Stimulated activated naive CD4-positive, alpha-beta T cell treated with Interleukin-2 at 50 U/mL for 16 hours (primary cell): ENCODE measurements around the gene IL11.
A peak's percentile ranks its signal among the peaks of the same experiment; 100 is the strongest.

Experiments used
- DNase-seq: peaks from one replicate; lab custom pipeline; 2025; lab: John Stamatoyannopoulos, UW

IL11 gene

GRCh38 chr19:55372316-55373081 is 2.2 kb upstream of the IL11 start:
- no peak for DNase-seq

DNA sequence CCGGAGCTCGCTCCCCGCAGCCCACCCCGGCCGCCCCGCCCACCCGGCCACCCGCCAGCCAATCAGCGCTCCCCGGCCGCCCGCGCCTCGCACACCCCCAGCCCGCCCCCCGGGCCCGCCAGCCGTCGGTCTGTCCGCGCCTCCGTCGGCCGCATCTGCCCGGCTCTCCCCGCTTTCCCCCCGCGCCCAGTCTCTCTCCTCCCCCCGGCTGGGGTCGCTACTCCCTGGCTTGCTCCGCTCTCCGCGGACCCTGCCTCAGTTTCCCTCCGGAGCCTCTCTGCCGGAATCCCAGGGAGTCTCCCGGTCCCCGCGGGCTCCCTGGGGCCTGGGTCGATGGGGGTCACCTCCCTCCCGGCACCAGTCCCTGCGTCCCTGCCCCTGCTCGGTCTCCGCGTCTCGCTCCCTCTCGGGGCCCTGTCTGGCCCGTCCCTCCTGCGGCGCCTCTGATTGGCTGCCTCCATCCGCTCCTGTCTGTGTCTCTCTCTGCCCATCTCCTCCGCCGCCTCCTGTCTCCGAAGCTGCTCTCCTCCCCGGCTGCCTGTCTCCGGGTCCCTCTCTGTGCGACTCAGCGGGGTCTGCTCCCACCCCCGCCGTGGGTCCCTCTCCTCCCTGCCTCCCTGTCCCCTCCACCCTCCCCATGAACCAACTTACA is 484 bp downstream of the IL11 start:
- DNase-seq, result peak; percentile 22

GRCh38 chr19:55368701-55369563 is 1.3 kb downstream of the IL11 start:
- peak; percentile 10 for DNase-seq

DNA sequence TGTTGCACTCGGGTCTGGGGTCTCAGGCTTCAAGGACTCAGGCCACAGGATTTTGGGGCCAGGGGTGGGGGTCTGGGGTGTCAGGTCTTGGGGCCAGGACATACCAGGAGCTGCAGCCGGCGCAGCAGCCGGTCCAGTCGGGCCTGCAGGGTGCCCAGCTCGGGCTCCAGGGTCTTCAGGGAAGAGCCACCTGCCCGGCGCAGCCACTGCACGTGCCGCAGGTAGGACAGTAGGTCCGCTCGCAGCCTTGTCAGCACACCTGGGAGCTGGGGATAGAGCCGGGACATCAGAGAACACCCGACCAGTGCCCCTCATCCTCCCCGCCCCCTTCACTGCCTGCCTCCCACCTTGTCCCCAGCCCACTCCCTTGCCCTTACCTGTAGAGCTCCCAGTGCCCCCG is 2.2 kb downstream of the IL11 start:
- DNase-seq, result no peak

DNA sequence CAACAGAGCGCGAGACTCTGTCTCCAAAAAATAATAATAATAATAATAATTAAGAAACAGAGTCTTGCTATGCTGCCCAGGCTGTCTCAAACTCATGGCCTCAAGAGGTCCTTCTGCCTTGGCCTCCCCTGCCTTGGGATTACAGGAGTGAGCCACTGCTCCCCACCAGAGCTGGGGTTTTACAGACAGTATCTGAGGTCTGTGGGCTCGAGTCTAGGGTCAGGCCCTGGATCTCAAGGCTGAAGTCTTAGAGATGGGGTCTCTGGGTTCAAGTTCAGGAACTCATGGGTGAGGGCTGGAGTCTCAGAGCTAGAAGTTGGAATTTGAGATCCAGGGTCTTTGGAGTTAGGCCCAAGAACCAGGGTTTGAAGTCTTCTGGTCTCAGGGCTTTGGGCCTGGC is 3.5 kb downstream of the IL11 start:
- no peak for DNase-seq

DNA sequence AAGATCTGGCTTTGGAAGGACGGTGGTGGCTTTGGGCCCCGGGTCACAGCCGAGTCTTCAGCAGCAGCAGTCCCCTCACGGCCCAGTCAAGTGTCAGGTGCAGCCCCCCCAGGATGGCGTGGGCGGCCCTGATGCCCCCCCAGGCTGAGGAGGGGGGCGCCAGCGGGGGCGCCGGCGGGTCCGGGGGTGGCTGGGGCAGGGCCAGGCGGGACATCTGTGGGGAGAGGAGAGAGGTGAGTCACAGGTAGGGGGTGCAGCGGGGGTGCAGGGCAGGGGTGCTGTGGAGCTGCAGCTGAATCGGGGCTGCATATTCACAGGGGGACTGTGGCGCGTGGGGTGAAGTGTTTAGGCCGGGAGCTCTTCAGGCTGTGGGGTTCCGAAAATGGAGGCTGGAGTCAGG is 4.3 kb downstream of the IL11 start:
- no peak for DNase-seq

GRCh38 chr19:55365245-55365644 is 5.0 kb downstream of the IL11 start:
- DNase-seq, result no peak

DNA sequence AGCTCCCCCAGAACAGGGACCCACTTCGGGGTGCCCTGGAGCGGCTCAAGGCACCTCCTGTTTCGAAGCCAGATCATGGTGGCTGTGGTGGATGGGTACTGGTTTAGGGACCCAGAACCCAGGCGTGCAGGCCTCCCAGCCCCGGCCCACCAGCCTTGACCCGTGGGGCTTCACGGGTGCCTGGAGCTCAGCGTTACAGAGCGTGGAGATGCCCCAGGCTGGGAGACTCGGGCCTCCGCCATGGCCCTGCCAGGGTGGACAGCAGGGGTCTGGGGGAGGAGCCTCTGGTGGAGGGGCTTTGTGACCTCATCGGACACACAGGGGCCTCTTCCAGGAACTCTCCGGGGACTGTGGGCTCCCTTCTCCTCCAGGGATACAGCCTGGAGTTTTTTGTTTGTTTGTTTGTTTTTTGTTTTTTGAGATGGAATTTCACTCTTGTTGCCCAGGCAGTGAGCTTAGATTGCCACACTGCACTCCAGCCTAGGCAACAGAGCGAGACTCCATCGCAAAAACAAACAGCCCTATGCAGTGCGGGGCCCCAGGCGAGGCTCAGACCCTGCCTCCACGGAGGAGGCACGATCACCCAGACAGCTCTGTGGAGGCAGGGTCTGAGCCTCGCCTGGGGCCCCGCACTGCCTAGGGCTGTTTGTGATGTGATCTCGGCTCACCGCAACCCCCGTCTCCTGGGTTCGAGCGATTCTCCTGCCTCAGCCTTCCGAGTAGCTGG is 7.1 kb downstream of the IL11 start, which contains the start of gene GARIN5B:
Gene GARIN5B (minus strand): TSS at position 271 of the 727 bp plus-strand sequence. CDS start 194 bp downstream, at position 77.
- DNase-seq, result no peak

- no peak for DNase-seq
Measured at GRCh38 chr19:55362174-55362989, 7.9 kb downstream of the IL11 start.

GRCh38 chr19:55360902-55361301 is 9.4 kb downstream of the IL11 start:
- DNase-seq, result no peak

DNA sequence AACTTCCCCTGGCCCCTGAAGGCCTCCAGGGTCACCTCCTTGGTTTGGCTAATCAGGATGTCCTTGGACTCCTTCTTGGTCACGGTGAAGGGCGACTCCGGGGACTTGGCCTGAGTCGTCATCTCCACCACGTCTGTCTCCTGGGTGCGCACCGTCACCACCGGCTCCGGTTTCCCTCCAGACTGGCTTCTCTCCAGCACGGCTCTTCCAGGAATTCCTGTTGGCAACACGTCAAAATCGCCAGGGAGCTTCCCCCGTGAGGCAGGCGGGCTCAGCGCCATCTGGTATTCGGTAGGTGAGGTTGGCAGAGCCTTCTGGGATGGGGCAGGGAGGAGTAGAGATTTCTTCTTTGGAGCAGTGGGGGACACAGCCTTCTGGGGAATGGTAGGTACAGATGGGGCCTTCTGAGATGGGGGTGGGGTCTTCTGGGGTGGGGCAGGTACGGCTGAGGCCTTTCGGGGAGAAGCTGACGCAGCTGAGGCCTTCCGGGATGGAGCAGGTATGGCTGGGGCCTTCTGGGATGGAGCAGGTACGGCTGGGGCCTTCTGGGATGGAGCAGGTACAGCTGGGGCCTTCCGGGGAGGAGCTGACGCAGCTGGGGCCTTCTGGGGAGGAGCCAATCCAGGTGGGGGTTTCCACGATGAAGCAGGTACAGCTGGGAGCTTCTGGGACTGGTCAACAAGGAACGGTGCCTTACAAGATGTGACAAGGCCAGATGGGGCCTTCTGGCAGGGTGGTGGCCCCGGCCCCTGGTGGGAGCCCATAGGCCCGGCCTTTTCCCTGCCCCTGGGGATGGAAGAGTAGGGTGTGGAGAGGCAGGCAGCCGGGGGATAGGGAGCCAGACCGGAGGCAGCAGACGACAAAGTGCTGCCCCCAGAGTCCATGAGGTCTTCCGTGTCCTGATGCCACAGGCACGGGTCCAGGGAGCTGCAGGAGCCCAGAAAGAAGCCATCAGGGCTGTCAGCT is 11.0 kb downstream of the IL11 start:
- no peak for DNase-seq

DNA sequence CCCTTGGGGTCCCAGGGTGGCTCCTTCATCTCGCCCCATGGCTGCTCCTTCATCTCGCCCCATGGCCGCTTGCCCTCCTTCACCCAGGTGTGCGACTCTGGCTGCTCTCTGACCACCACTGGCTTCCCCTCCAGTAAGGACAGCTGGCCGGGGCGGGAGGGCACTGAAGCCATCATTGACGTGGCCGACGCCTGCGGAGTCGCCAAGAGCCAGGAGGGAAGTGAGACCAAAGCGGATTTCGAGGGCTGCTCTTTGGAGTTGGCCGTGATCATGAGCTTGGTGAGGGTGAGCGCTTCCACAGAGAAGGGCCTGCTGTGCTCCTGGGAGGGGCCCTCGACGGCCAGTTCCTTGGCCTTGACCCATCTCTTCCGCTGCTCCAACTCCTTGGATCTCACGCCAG is 11.8 kb downstream of the IL11 start:
- no peak for DNase-seq

- DNase-seq, result no peak
Measured at GRCh38 chr19:55355213-55355821, 14.9 kb downstream of the IL11 start.

GRCh38 chr19:55354698-55355212 is 15.5 kb downstream of the IL11 start, which contains the start of gene COX6B2:
TSS of gene COX6B2 (minus strand) at chr19:55354719. CDS start at chr19:55354521, 198 bp downstream.
- no peak for DNase-seq

- peak; percentile 58 for DNase-seq
Measured at GRCh38 chr19:55353803-55354697, 16.2 kb downstream of the IL11 start.

GRCh38 chr19:55353356-55353802 is 16.9 kb downstream of the IL11 start:
- no peak for DNase-seq

DNA sequence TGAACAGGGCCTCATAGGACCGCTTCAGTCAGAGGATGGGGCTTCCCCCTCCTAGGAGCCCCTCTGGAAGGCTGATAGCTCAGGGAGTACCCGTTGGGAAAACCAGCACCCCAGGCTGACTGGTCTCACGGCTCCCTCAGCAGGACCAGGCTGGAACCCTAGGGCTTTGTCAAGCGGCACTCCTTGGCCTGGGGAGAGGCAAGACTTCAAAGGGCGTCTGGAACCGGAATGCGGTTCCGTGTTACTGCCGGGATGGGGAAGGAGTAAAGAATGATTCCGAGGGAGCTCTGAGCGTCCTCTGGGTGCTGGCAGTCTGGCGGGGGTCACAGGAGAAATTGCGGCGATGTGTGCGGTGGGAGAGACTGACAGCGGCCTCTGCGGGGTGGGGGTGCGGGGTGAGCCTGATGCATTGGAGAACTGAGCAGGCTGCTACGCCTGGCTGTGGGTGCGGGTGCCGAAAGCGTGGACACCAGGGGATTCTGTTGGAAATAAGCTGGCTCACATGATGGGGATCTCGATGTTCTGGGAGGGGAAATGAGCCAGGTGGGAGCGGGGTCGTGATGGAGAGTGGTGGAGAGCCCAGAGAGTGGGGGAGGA is 17.6 kb downstream of the IL11 start:
- DNase-seq, result no peak

DNA sequence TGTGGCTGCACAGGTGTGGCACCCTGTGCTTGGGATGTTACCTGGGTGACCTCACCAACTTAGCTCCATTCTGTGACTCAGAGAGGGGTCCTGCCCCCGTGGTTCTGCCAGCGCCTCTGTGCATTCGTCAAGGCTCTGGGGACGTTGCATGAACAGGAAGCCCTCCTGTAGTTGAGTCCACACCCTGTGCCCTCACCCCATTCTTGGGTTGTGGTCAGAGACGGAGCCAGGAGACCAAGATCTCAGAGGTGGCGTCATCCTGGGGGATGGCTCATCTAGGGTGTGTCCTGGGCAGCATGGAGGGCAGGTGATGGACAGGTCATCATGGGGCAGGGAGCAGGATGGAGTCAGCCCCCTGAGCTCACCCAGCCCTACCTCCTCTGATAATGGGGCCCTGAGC is 18.2 kb downstream of the IL11 start:
- no peak for DNase-seq
